PC-9 (cell line): ENCODE data around the gene COL23A1.

Experiments used
- CTCF ChIP-seq: fragments of 200-600 bp; sonication (generic); conservative IDR thresholded peaks from 2 replicates; pipeline ENCODE4 v1.6.1; 2017; ENCODE audit warnings: mixed run types, antibody characterized with exemption, mild to moderate bottlenecking, moderate library complexity
- EZH2 ChIP-seq: fragments of 200-600 bp; sonication (generic); IDR thresholded peaks from 2 replicates; pipeline ENCODE4 v1.8.0; 2017; ENCODE audit warnings: antibody characterized with exemption, low read depth

- TF ChIP-seq CTCF (no peak), EZH2 (no peak; the same call in 1 of the 2 replicates)
These were observed 301.5 kb downstream of the COL23A1 start for GRCh38 chr5:178288401-178289368.
